Measurements from ENCODE around the gene BABAM2. TPM values are rescaled to one million over a fixed set of nuclear protein-coding genes. Genes with fewer than 3 reads are reported as not detected.

The BABAM2 gene
- total and polyA plus RNA-seq, 2 of the 4 experiments (the other 2 are of a cell fraction), result 20.9 to 23.1 TPM

GRCh38 chr2:28181801-28182200 is 291.3 kb downstream of the BABAM2 start:
- Histone ChIP-seq H2BK15ac (ENCODE audit: low read depth, low read length) (no peak overlapping the region), H3K18ac (ENCODE audit: low read depth, low read length) (no peak overlapping the region), H3K9me1 (ENCODE audit: insufficient read depth, low read length) (no peaks in the 10 kb centered on the region), H2AK5ac (ENCODE audit: low read depth, low read length) (no peak overlapping the region), H3K79me1 (ENCODE audit: low read depth in 1 of 2, low read length in 2 of 2) (0 out of 4 replicates have a peak, but pooled peaks cover 0 to 3% of the 10 kb centered on the region in 2 experiments), H3K14ac (replicated peaks; ENCODE audit: low read depth, low read length) (no peak overlapping the region), H2AK9ac (replicated peaks; ENCODE audit: low read depth, low read length, poor library complexity) (no peak overlapping the region), H3K23ac (ENCODE audit: low read depth, low read length) (no peak overlapping the region), H3K4me2 (ENCODE audit: low read depth, low read length) (no peak overlapping the region), H3K56ac (ENCODE audit: extremely low read depth, insufficient read depth, low read length) (no peak overlapping the region), H2BK5ac (ENCODE audit: low read depth, low read length, poor library complexity, severe bottlenecking) (no peak overlapping the region), H2BK120ac (ENCODE audit: low read depth, low read length) (no peak overlapping the region), H4K5ac (ENCODE audit: low read depth, low read length) (no peak overlapping the region), H4K91ac (ENCODE audit: insufficient read depth, low read depth, low read length) (no peak overlapping the region), H2BK20ac (ENCODE audit: low read depth, low read length) (no peak overlapping the region), H3K27me3 (ENCODE audit: control insufficient read depth, insufficient read depth, low read length) (no peaks in the 10 kb centered on the region), H3K4me3 (ENCODE audit: insufficient read depth, low read depth, low read length) (no peak overlapping the region), H4K20me1 (ENCODE audit: insufficient read depth, low read length) (no peaks in the 10 kb centered on the region), H3K4ac (ENCODE audit: low read depth, low read length) (no peak overlapping the region), H4K8ac (ENCODE audit: low read depth in 2 of 2, low read length in 2 of 2) (no peak overlapping the region), H3K4me1 (ENCODE audit: control insufficient read depth, insufficient read depth, low read length) (peaks cover 6% of the 10 kb centered on the region), H3K36me3 (ENCODE audit: control insufficient read depth, insufficient read depth, low read length) (no peaks in the 10 kb centered on the region), H2AFZ (replicated peaks; ENCODE audit: low read length, poor library complexity) (no peak overlapping the region), H3K9me3 (ENCODE audit: control insufficient read depth, insufficient read depth, low read length) (no peaks in the 10 kb centered on the region), H3K27ac (ENCODE audit: insufficient read depth, low read length) (no peak overlapping the region), H3K9ac (ENCODE audit: low read depth, low read length) (no peak overlapping the region)
- ATAC-seq (ENCODE audit: low read depth) (no peak), DNase-seq (no peak)
- TF ChIP-seq MXI1 (IDR thresholded peaks at IDR 0.05; ENCODE audit: borderline replicate concordance, low read depth, low read length) (no peak), POLR2A (IDR thresholded peaks at IDR 0.05; ENCODE audit: low read depth, low read length) (no peak), MAFK (IDR thresholded peaks at IDR 0.05; ENCODE audit: low read depth, low read length) (no peak), MAZ (IDR thresholded peaks at IDR 0.05; ENCODE audit: borderline replicate concordance, low read depth, low read length) (no peak), RAD21 (IDR thresholded peaks at IDR 0.05; ENCODE audit: low read length) (no peak), BHLHE40 (IDR thresholded peaks at IDR 0.05; ENCODE audit: low read depth, low read length) (no peak), RCOR1 (IDR thresholded peaks at IDR 0.05; ENCODE audit: insufficient replicate concordance, low read length) (no peak), CEBPB (IDR thresholded peaks at IDR 0.05; ENCODE audit: low read depth, low read length) (no peak), USF2 (IDR thresholded peaks at IDR 0.05; ENCODE audit: low read depth, low read length) (no peak), CHD1 (IDR thresholded peaks at IDR 0.05; ENCODE audit: low read depth, low read length) (no peak), RFX5 (IDR thresholded peaks at IDR 0.05; ENCODE audit: low read depth, low read length) (no peak), NFE2L2 (IDR thresholded peaks at IDR 0.05; ENCODE audit: low read depth, low read length) (no peak), FOS (IDR thresholded peaks at IDR 0.05; ENCODE audit: low read depth, low read length) (no peak), SMC3 (IDR thresholded peaks at IDR 0.05; ENCODE audit: low read depth, low read length) (no peak)
- TF ChIP-seq, protein P1, sequence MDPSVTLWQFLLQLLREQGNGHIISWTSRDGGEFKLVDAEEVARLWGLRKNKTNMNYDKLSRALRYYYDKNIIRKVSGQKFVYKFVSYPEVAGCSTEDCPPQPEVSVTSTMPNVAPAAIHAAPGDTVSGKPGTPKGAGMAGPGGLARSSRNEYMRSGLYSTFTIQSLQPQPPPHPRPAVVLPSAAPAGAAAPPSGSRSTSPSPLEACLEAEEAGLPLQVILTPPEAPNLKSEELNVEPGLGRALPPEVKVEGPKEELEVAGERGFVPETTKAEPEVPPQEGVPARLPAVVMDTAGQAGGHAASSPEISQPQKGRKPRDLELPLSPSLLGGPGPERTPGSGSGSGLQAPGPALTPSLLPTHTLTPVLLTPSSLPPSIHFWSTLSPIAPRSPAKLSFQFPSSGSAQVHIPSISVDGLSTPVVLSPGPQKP (IDR thresholded peaks at IDR 0.05; ENCODE audit: borderline replicate concordance, low read depth, low read length), result no peak
- TF ChIP-seq, protein P2, sequence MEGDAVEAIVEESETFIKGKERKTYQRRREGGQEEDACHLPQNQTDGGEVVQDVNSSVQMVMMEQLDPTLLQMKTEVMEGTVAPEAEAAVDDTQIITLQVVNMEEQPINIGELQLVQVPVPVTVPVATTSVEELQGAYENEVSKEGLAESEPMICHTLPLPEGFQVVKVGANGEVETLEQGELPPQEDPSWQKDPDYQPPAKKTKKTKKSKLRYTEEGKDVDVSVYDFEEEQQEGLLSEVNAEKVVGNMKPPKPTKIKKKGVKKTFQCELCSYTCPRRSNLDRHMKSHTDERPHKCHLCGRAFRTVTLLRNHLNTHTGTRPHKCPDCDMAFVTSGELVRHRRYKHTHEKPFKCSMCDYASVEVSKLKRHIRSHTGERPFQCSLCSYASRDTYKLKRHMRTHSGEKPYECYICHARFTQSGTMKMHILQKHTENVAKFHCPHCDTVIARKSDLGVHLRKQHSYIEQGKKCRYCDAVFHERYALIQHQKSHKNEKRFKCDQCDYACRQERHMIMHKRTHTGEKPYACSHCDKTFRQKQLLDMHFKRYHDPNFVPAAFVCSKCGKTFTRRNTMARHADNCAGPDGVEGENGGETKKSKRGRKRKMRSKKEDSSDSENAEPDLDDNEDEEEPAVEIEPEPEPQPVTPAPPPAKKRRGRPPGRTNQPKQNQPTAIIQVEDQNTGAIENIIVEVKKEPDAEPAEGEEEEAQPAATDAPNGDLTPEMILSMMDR (conservative IDR thresholded peaks at IDR 0.05; ENCODE audit: low read depth, low read length), result no peak
- ChIA-PET POLR2A (ENCODE audit: unreplicated experiment) (no interaction called here), CTCF (interaction anchor here (0.5 kb wide), 1 partner anchor 11 kb away, joined by 3 read pairs; no protein-coding TSS in a partner anchor)
- 92% methylated on average over 2 of the region's 3 CpGs; no CpG with 5 or more reads in 1 of the 2 experiments for WGBS, 2 experiments (ENCODE audit: extremely low coverage in 2 of 2, insufficient read length in 1 of 2)
- no TSS peak for BruUV-seq (replicated peaks)
- dilution Hi-C loops (cut with HindIII; ENCODE audit: low sequenced_read_pairs, unreplicated experiment), result no loop called here
- in situ Hi-C loops (cut with MboI; ENCODE audit: low sequenced_read_pairs), result no loop called here
- intact Hi-C loops (cut with micrococcal nuclease), result no loop called here
